WTC11 (cell line): ENCODE measurements around the gene EMD. TPM values are rescaled to one million over a fixed set of nuclear protein-coding genes. Genes with fewer than 3 reads are reported as not detected.

Source experiments
- ATAC-seq: fragments of 200-7000 bp; cut with Tn5 transposase; 2 replicates; pipeline ENCODE4 v1.10.0; 2021; ENCODE audit warnings: mild to moderate bottlenecking, moderate library complexity
- CTCF ChIA-PET: fragments of 300-600 bp; sonication (Branson Sonifier 250); formaldehyde crosslinking; loops from one replicate; lab custom pipeline; 2021; ENCODE audit warnings: antibody characterized with exemption; lab: Charles Lee
- POLR2A ChIA-PET: fragments of 350-600 bp; sonication (Branson Sonifier 250); formaldehyde crosslinking; loops from one replicate; lab custom pipeline; 2021; ENCODE audit warnings: antibody characterized with exemption; lab: Charles Lee
- DNase-seq: peaks from one replicate; pipeline ENCODE4 v3.0.0; 2021; ENCODE audit warnings: low spot score
- H3K27ac Mint-ChIP-seq: 2 replicates; pipeline ENCODE4 v1.8.0; 2021; ENCODE audit warnings: mixed read lengths
- H3K27me3 Mint-ChIP-seq: 2 replicates; pipeline ENCODE4 v1.8.0; 2021; ENCODE audit warnings: low read depth, mild to moderate bottlenecking, moderate library complexity, mixed read lengths
- H3K36me3 Mint-ChIP-seq: 2 replicates; pipeline ENCODE4 v1.8.0; 2021; ENCODE audit warnings: mixed read lengths
- H3K4me1 Mint-ChIP-seq: 2 replicates; pipeline ENCODE4 v1.8.0; 2022; ENCODE audit warnings: mixed read lengths
- H3K4me3 Mint-ChIP-seq: 2 replicates; pipeline ENCODE4 v1.8.0; 2021; ENCODE audit warnings: mild to moderate bottlenecking, moderate library complexity, mixed read lengths
- H3K9me3 Mint-ChIP-seq: 2 replicates; pipeline ENCODE4 v1.8.0; 2021; ENCODE audit warnings: mixed read lengths
- ATF2 ChIP-seq: sonication (generic); formaldehyde crosslinking; IDR thresholded peaks from 2 replicates; pipeline ENCODE4 v1.8.1; 2022; ENCODE audit warnings: low read depth, missing genetic modification reagents, borderline replicate concordance
- ATF3 ChIP-seq: sonication (generic); formaldehyde crosslinking; conservative IDR thresholded peaks from 2 replicates; pipeline ENCODE4 v1.8.1; 2022; ENCODE audit warnings: mild to moderate bottlenecking, missing genetic modification reagents
- E2F5 ChIP-seq: sonication (generic); formaldehyde crosslinking; IDR thresholded peaks from 2 replicates; pipeline ENCODE4 v1.8.1; 2022; ENCODE audit warnings: mild to moderate bottlenecking, moderate library complexity, missing genetic modification reagents
- ESRRA ChIP-seq: sonication (generic); formaldehyde crosslinking; IDR thresholded peaks from 2 replicates; pipeline ENCODE4 v1.8.1; 2022; ENCODE audit warnings: mild to moderate bottlenecking, missing genetic modification reagents, borderline replicate concordance
- FOXK1 ChIP-seq: sonication (generic); formaldehyde crosslinking; IDR thresholded peaks from 2 replicates; pipeline ENCODE4 v1.8.0; 2022; ENCODE audit warnings: mild to moderate bottlenecking, moderate library complexity, missing genetic modification reagents
- FOXP1 ChIP-seq: sonication (generic); formaldehyde crosslinking; IDR thresholded peaks from 2 replicates; pipeline ENCODE4 v1.8.0; 2022; ENCODE audit warnings: missing genetic modification reagents, mild to moderate bottlenecking, moderate library complexity, borderline replicate concordance
- IRF2 ChIP-seq: sonication (generic); formaldehyde crosslinking; IDR thresholded peaks from 2 replicates; pipeline ENCODE4 v1.8.0; 2022; ENCODE audit warnings: low read depth, missing genetic modification reagents, borderline replicate concordance
- KAT7 ChIP-seq: sonication (generic); formaldehyde crosslinking; IDR thresholded peaks from 2 replicates; pipeline ENCODE4 v1.8.1; 2023; ENCODE audit warnings: missing genetic modification reagents, mild to moderate bottlenecking, borderline replicate concordance
- TEAD4 ChIP-seq: sonication (generic); formaldehyde crosslinking; IDR thresholded peaks from 2 replicates; pipeline ENCODE4 v1.8.0; 2022; ENCODE audit warnings: mild to moderate bottlenecking, missing genetic modification reagents
- ZNF121 ChIP-seq: sonication (generic); formaldehyde crosslinking; IDR thresholded peaks from 2 replicates; pipeline ENCODE4 v1.8.0; 2023; ENCODE audit warnings: missing genetic modification reagents
- ZNF232 ChIP-seq: sonication (generic); formaldehyde crosslinking; IDR thresholded peaks from 2 replicates; pipeline ENCODE4 v1.8.0; 2022; ENCODE audit warnings: mild to moderate bottlenecking, missing genetic modification reagents
- ZNF317 ChIP-seq: sonication (generic); formaldehyde crosslinking; IDR thresholded peaks from 2 replicates; pipeline ENCODE4 v1.8.1; 2023; ENCODE audit warnings: low read depth, mild to moderate bottlenecking, moderate library complexity, missing genetic modification reagents, borderline replicate concordance
- ZNF512 ChIP-seq: sonication (generic); formaldehyde crosslinking; IDR thresholded peaks from 2 replicates; pipeline ENCODE4 v1.8.1; 2022; ENCODE audit warnings: missing genetic modification reagents, borderline replicate concordance
- total RNA-seq: library from RNA; stranded (reverse); gene quantifications from 3 replicates; pipeline ENCODE4 v1.2.3, GENCODE V29; 2021
- TF ChIP-seq, protein P1 (sequence below): sonication (generic); formaldehyde crosslinking; IDR thresholded peaks from 2 replicates; pipeline ENCODE4 v1.8.1; 2023; ENCODE audit warnings: mild to moderate bottlenecking, missing genetic modification reagents
- TF ChIP-seq, protein P2 (sequence below): sonication (generic); formaldehyde crosslinking; IDR thresholded peaks from 2 replicates; pipeline ENCODE4 v1.8.1; 2023; ENCODE audit warnings: mild to moderate bottlenecking, missing genetic modification reagents, moderate library complexity
- TF ChIP-seq, protein P3 (sequence below): sonication (generic); formaldehyde crosslinking; IDR thresholded peaks from 2 replicates; pipeline ENCODE4 v1.8.0; 2023; ENCODE audit warnings: missing genetic modification reagents
- TF ChIP-seq, protein P4 (sequence below): sonication (generic); formaldehyde crosslinking; IDR thresholded peaks from 2 replicates; pipeline ENCODE4 v1.8.1; 2023; ENCODE audit warnings: mild to moderate bottlenecking, missing genetic modification reagents, borderline replicate concordance

EMD gene
- total RNA-seq, 1 experiment from 2014 or later, result 78.3 TPM

- H3K27ac Mint-ChIP-seq, result no peak overlapping the region
- ATAC-seq (no peak), DNase-seq (no peak)
- H3K9me3 Mint-ChIP-seq, result no peaks in the 10 kb centered on the region
- peaks cover 49% of the 10 kb centered on the region for H3K36me3 Mint-ChIP-seq
- H3K4me3 Mint-ChIP-seq, result no peak overlapping the region
- 0 out of 2 replicates have a peak, but pooled peaks cover 5% of the 10 kb centered on the region for H3K4me1 Mint-ChIP-seq
- TF ChIP-seq, protein P1, sequence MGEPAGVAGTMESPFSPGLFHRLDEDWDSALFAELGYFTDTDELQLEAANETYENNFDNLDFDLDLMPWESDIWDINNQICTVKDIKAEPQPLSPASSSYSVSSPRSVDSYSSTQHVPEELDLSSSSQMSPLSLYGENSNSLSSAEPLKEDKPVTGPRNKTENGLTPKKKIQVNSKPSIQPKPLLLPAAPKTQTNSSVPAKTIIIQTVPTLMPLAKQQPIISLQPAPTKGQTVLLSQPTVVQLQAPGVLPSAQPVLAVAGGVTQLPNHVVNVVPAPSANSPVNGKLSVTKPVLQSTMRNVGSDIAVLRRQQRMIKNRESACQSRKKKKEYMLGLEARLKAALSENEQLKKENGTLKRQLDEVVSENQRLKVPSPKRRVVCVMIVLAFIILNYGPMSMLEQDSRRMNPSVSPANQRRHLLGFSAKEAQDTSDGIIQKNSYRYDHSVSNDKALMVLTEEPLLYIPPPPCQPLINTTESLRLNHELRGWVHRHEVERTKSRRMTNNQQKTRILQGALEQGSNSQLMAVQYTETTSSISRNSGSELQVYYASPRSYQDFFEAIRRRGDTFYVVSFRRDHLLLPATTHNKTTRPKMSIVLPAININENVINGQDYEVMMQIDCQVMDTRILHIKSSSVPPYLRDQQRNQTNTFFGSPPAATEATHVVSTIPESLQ (CRISPR knock-in tag), result no peak
- TF ChIP-seq, protein P2, sequence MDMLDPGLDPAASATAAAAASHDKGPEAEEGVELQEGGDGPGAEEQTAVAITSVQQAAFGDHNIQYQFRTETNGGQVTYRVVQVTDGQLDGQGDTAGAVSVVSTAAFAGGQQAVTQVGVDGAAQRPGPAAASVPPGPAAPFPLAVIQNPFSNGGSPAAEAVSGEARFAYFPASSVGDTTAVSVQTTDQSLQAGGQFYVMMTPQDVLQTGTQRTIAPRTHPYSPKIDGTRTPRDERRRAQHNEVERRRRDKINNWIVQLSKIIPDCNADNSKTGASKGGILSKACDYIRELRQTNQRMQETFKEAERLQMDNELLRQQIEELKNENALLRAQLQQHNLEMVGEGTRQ (CRISPR knock-in tag), result no peak
- no peak for TF ChIP-seq FOXK1 (CRISPR knock-in tag)
- TF ChIP-seq ZNF232 (CRISPR knock-in tag), result no peak
- TF ChIP-seq, protein P3, sequence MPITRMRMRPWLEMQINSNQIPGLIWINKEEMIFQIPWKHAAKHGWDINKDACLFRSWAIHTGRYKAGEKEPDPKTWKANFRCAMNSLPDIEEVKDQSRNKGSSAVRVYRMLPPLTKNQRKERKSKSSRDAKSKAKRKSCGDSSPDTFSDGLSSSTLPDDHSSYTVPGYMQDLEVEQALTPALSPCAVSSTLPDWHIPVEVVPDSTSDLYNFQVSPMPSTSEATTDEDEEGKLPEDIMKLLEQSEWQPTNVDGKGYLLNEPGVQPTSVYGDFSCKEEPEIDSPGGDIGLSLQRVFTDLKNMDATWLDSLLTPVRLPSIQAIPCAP (CRISPR knock-in tag), result no peak
- TF ChIP-seq ATF3 (CRISPR knock-in tag), result no peak
- TF ChIP-seq ZNF121 (CRISPR knock-in tag), result no peak
- no peak for TF ChIP-seq FOXP1 (CRISPR knock-in tag)
- TF ChIP-seq KAT7 (CRISPR knock-in tag), result no peak
- no peak for TF ChIP-seq TEAD4
- TF ChIP-seq E2F5 (CRISPR knock-in tag), result no peak
- ChIA-PET CTCF (no interaction called here), POLR2A (interaction anchor here (1.0 kb wide), 1 partner anchor 10 kb away, joined by 4 read pairs; no protein-coding TSS in a partner anchor)
- no peaks in the 10 kb centered on the region for H3K27me3 Mint-ChIP-seq
Measured at GRCh38 chrX:154363706-154364439, 15.2 kb upstream of the EMD start.

- no peak overlapping the region for H3K27ac Mint-ChIP-seq
- no peak for TF ChIP-seq IRF2
- DNase-seq, result no peak
- H3K27me3 Mint-ChIP-seq, result no peaks in the 10 kb centered on the region
- H3K36me3 Mint-ChIP-seq, result peaks cover 52% of the 10 kb centered on the region
- ChIA-PET CTCF (no interaction called here), POLR2A (no interaction called here)
- H3K4me3 Mint-ChIP-seq, result no peak overlapping the region
- ATAC-seq, result no peak
- 0 out of 2 replicates have a peak, but pooled peaks cover 5% of the 10 kb centered on the region for H3K4me1 Mint-ChIP-seq
- no peaks in the 10 kb centered on the region for H3K9me3 Mint-ChIP-seq
Measured at GRCh38 chrX:154365052-154365600, 14.0 kb upstream of the EMD start.

DNA sequence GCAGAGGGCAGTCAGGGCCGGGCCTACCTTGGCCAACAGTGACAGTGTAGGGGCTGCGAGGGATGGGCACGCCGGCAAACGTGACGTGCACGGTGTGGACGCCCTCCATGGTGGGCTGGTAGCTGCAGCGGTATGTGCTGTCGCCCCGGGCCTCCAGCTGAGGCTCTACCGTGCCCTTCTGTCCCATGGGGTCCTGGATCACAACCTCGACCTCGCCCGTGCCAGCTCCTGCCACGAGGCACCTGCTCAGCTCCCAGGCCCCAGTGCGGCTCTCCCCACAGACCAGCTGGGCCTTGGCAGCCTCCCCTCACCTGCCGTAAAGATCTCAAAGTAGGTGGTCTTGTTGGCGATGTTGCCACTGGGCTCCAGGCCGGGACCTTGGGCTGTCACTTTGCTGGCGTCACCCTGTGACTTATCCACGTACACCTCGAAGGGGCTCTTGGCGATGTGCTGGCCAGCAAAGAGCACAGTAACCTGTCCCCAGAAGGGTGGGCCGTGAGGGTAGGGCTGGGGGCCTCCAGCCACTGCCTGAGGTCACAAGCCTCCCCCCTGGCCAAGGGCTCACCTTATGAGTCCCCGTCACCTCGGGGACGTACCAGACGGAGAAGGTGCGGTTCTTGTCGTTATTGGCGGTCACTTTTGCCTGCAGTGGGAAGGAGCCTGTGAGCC, 13.0 kb upstream of the EMD start:
- Mint-ChIP-seq H3K36me3 (peaks cover 48% of the 10 kb centered on the region), H3K9me3 (no peaks in the 10 kb centered on the region), H3K4me1 (0 out of 2 replicates have a peak, but pooled peaks cover 5% of the 10 kb centered on the region), H3K27me3 (no peaks in the 10 kb centered on the region), H3K4me3 (no peak overlapping the region), H3K27ac (no peak overlapping the region)
- POLR2A ChIA-PET, result no interaction called here
- CTCF ChIA-PET, result no interaction called here
- DNase-seq, result no peak
- ATAC-seq, result no peak
- TF ChIP-seq ZNF317 (CRISPR knock-in tag), result no peak
- TF ChIP-seq ZNF512, result no peak
- no peak for TF ChIP-seq ESRRA (CRISPR knock-in tag)
- TF ChIP-seq ATF2 (CRISPR knock-in tag), result no peak
- TF ChIP-seq, protein P4, sequence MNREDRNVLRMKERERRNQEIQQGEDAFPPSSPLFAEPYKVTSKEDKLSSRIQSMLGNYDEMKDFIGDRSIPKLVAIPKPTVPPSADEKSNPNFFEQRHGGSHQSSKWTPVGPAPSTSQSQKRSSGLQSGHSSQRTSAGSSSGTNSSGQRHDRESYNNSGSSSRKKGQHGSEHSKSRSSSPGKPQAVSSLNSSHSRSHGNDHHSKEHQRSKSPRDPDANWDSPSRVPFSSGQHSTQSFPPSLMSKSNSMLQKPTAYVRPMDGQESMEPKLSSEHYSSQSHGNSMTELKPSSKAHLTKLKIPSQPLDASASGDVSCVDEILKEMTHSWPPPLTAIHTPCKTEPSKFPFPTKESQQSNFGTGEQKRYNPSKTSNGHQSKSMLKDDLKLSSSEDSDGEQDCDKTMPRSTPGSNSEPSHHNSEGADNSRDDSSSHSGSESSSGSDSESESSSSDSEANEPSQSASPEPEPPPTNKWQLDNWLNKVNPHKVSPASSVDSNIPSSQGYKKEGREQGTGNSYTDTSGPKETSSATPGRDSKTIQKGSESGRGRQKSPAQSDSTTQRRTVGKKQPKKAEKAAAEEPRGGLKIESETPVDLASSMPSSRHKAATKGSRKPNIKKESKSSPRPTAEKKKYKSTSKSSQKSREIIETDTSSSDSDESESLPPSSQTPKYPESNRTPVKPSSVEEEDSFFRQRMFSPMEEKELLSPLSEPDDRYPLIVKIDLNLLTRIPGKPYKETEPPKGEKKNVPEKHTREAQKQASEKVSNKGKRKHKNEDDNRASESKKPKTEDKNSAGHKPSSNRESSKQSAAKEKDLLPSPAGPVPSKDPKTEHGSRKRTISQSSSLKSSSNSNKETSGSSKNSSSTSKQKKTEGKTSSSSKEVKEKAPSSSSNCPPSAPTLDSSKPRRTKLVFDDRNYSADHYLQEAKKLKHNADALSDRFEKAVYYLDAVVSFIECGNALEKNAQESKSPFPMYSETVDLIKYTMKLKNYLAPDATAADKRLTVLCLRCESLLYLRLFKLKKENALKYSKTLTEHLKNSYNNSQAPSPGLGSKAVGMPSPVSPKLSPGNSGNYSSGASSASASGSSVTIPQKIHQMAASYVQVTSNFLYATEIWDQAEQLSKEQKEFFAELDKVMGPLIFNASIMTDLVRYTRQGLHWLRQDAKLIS (CRISPR knock-in tag), result no peak
